HEK293T (cell line): Measurements from ENCODE around the gene IL21R.

Experiments
- CTCF ChIA-PET: fragments of 350-600 bp; formaldehyde crosslinking; extraction: SDS; loops from one replicate; lab custom pipeline; 2021; ENCODE audit warnings: antibody characterized with exemption, inconsistent platforms; lab: Yijun Ruan, JAX
- POLR2A ChIA-PET: fragments of 350-600 bp; formaldehyde crosslinking; extraction: SDS; loops from one replicate; lab custom pipeline; 2020; ENCODE audit warnings: antibody characterized with exemption, inconsistent platforms; lab: Yijun Ruan, JAX
- DNase-seq: peaks from one replicate; pipeline ENCODE4 v3.0.0; 2012; ENCODE audit warnings: mixed read lengths; ENCODE audit errors: extremely low spot score
- ARNT ChIP-seq: fragments of 450-650 bp; IDR thresholded peaks from 2 replicates; pipeline ENCODE4 v1.6.1; 2017; ENCODE audit warnings: mild to moderate bottlenecking
- BHLHE40 ChIP-seq: fragments of 450-650 bp; IDR thresholded peaks from 2 replicates; pipeline ENCODE4 v1.6.1; 2016; ENCODE audit warnings: mild to moderate bottlenecking, moderate library complexity, borderline replicate concordance
- CTBP1 ChIP-seq: fragments of 450-650 bp; IDR thresholded peaks from 2 replicates; pipeline ENCODE4 v1.6.1; 2016; ENCODE audit warnings: borderline replicate concordance
- ELF4 ChIP-seq: fragments of 450-650 bp; IDR thresholded peaks from 2 replicates; pipeline ENCODE4 v1.6.1; 2017; ENCODE audit warnings: antibody characterized with exemption
- FOXA1 ChIP-seq: fragments of 450-650 bp; IDR thresholded peaks from 2 replicates; pipeline ENCODE4 v1.6.1; 2016; ENCODE audit warnings: mild to moderate bottlenecking
- FOXK2 ChIP-seq: fragments of 450-650 bp; IDR thresholded peaks from 2 replicates; pipeline ENCODE4 v1.6.1; 2016; ENCODE audit warnings: mild to moderate bottlenecking
- FOXM1 ChIP-seq: fragments of 450-650 bp; IDR thresholded peaks from 2 replicates; pipeline ENCODE4 v1.6.1; 2017; ENCODE audit warnings: mild to moderate bottlenecking, borderline replicate concordance
- HDGF ChIP-seq: fragments of 450-650 bp; IDR thresholded peaks from 2 replicates; pipeline ENCODE4 v1.6.1; 2017; ENCODE audit warnings: antibody characterized with exemption, borderline replicate concordance
- L3MBTL2 ChIP-seq: fragments of 450-650 bp; conservative IDR thresholded peaks from 2 replicates; pipeline ENCODE4 v1.6.1; 2016; ENCODE audit warnings: mild to moderate bottlenecking
- LEF1 ChIP-seq: fragments of 450-650 bp; IDR thresholded peaks from 2 replicates; pipeline ENCODE4 v1.6.1; 2017; ENCODE audit warnings: mild to moderate bottlenecking, borderline replicate concordance
- NFRKB ChIP-seq: fragments of 450-650 bp; IDR thresholded peaks from 2 replicates; pipeline ENCODE4 v1.6.1; 2016; ENCODE audit warnings: mild to moderate bottlenecking, moderate library complexity
- SP1 ChIP-seq: fragments of 450-650 bp; IDR thresholded peaks from 2 replicates; pipeline ENCODE4 v1.6.1; 2017
- SUZ12 ChIP-seq: fragments of 450-650 bp; IDR thresholded peaks from 2 replicates; pipeline ENCODE4 v1.6.1; 2016; ENCODE audit warnings: mild to moderate bottlenecking
- TARDBP ChIP-seq: fragments of 450-650 bp; IDR thresholded peaks from 2 replicates; pipeline ENCODE4 v1.6.1; 2016
- ZNF384 ChIP-seq: fragments of 450-650 bp; IDR thresholded peaks from 2 replicates; pipeline ENCODE4 v1.6.1; 2016
- TF ChIP-seq, protein P1 (sequence below): fragments of 450-650 bp; IDR thresholded peaks from 2 replicates; pipeline ENCODE4 v1.6.1; 2016

IL21R gene

DNA sequence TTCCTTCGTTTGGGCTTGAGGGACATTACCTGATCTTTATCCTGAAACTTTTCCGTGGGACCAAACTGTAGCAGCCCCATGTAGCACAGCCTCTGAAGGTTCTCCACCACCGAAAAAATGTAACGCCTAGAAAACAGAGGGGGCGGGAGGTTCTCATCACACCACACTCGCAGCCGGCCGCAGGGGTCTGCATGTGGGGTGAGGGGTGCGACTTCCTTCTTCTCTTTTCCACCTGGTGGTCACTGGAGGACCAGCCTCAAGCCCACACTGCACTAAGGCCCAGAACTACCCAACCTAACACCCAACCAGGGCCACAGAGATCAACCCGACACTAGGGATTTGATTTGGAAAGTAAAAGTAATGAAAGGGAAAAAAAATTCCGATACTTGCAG lies 90.6 kb downstream of the IL21R start:
- no peak for DNase-seq
- TF ChIP-seq ZNF384 (no peak), L3MBTL2 (no peak), LEF1 (no peak), FOXK2 (no peak), ARNT (no peak), FOXM1 (no peak), TARDBP (no peak), SP1 (no peak), BHLHE40 (no peak)
- TF ChIP-seq, protein P1, sequence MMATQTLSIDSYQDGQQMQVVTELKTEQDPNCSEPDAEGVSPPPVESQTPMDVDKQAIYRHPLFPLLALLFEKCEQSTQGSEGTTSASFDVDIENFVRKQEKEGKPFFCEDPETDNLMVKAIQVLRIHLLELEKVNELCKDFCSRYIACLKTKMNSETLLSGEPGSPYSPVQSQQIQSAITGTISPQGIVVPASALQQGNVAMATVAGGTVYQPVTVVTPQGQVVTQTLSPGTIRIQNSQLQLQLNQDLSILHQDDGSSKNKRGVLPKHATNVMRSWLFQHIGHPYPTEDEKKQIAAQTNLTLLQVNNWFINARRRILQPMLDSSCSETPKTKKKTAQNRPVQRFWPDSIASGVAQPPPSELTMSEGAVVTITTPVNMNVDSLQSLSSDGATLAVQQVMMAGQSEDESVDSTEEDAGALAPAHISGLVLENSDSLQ: no peak
- CTCF ChIA-PET: no interaction called here
- POLR2A ChIA-PET: no interaction called here

GRCh38 chr16:27495191-27495590 lies 93.2 kb downstream of the IL21R start:
- TF ChIP-seq L3MBTL2 (no peak), SP1 (no peak), ARNT (no peak), LEF1 (no peak), CTBP1 (no peak), SUZ12 (no peak), FOXA1 (no peak), FOXK2 (no peak), NFRKB (no peak), HDGF (no peak), ZNF384 (no peak), FOXM1 (no peak), ELF4 (no peak), TARDBP (no peak), BHLHE40 (no peak)
- TF ChIP-seq, protein P1: no peak
- POLR2A ChIA-PET: no interaction called here
- CTCF ChIA-PET: no interaction called here
- DNase-seq: no peak

DNA sequence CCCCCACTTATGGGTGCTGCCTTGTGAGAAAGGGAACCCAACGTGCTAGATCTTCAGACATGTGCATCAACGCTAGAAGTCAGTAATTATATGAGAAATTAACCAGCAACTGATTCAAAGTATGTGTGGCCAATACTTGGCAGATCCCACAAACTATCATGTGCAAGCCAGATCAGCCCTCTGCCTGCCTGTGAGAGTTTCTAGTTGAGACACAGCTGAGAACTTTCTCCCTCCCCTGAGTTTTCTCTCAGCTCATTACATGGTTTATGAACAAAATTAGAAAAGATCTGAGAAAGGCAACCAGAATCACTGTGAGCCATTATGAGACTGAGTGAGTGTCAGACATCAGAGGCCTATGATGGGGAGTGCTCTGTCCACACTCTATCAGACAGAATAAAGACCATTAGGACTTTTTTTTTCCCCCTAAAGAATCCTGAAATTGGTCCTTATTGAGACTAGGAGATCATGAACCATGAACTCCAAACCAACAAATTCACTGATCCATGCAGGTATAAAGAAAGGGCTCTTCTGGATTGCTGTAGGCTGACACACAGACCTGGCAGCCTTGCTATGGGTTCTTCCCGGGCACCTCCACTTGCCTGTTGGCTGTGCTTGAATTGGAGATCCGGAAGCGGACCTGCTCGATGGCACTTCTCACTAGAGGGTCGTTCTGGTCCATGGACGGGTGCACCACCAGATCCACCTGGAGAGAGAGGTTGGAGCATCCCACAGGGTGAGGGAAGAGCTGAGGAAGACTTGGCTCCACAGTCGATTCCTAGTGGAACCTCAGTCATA lies 96.3 kb downstream of the IL21R start:
- POLR2A ChIA-PET: no interaction called here
- no peak for TF ChIP-seq ARNT
- no peak for TF ChIP-seq NFRKB
- TF ChIP-seq FOXA1: no peak
- no peak for TF ChIP-seq HDGF
- TF ChIP-seq FOXM1: no peak
- no peak for TF ChIP-seq ZNF384
- TF ChIP-seq BHLHE40: no peak
- no peak for TF ChIP-seq FOXK2
- TF ChIP-seq ELF4: no peak
- TF ChIP-seq LEF1: no peak
- TF ChIP-seq, protein P1: no peak
- no peak for TF ChIP-seq SUZ12
- TF ChIP-seq TARDBP: no peak
- TF ChIP-seq SP1: no peak
- no peak for TF ChIP-seq CTBP1
- TF ChIP-seq L3MBTL2: no peak
- DNase-seq: no peak
- CTCF ChIA-PET: interaction anchor here (1.2 kb wide), 1 partner anchor 18 kb away, joined by 3 read pairs; no protein-coding TSS in a partner anchor

- DNase-seq: no peak
- TF ChIP-seq FOXK2: no peak
- TF ChIP-seq SP1: no peak
- TF ChIP-seq FOXA1: no peak
- no peak for TF ChIP-seq LEF1
- no peak for TF ChIP-seq BHLHE40
- TF ChIP-seq ELF4: no peak
- no peak for TF ChIP-seq HDGF
- TF ChIP-seq, protein P1: no peak
- no peak for TF ChIP-seq FOXM1
- no peak for TF ChIP-seq SUZ12
- no peak for TF ChIP-seq NFRKB
- TF ChIP-seq CTBP1: no peak
- TF ChIP-seq L3MBTL2: no peak
- no peak for TF ChIP-seq ARNT
- no peak for TF ChIP-seq TARDBP
- no peak for TF ChIP-seq ZNF384
- ChIA-PET POLR2A (no interaction called here), CTCF (no interaction called here)
These were observed 97.1 kb downstream of the IL21R start for GRCh38 chr16:27498916-27499658.

DNA sequence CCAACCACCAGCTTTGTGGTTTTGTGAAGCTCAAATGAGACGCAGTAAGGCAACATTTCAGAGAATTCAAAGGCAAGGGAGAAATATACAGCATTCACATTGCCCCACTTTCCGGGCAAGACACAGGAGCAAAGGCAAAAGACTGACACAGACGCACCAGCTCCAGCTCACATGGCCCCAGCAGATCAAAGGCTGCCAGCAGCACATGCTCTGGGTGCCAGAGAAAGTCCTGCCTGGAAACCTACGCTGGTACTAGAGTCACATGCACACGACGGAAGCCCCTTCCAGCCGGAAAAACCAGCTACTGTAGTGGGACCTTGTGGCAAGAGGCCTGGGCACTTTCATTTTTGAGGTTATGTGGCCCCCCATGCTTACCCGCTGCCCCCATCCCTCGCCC lies 97.7 kb downstream of the IL21R start:
- DNase-seq: no peak
- ChIA-PET POLR2A (no interaction called here), CTCF (no interaction called here)
- TF ChIP-seq ARNT (no peak), L3MBTL2 (no peak), FOXA1 (no peak), HDGF (no peak), FOXK2 (no peak), FOXM1 (no peak), SUZ12 (no peak), NFRKB (no peak), TARDBP (no peak), CTBP1 (no peak)
